DND-41 (cell line): ENCODE results near the gene TSGA10.

Experiments used
- EZH2 ChIP-seq: IDR thresholded peaks from 3 replicates; pipeline ENCODE4 v1.6.1; 2012; ENCODE audit warnings: borderline replicate concordance, low read depth, mild to moderate bottlenecking, moderate library complexity, low read length, inconsistent platforms; ENCODE audit not compliant: severe bottlenecking
- TF ChIP-seq, protein P1 (sequence below): IDR thresholded peaks from 2 replicates; pipeline ENCODE4 v1.5.1; 2012; ENCODE audit warnings: borderline replicate concordance, low read length, moderate library complexity, mild to moderate bottlenecking; ENCODE audit not compliant: poor library complexity, severe bottlenecking; ENCODE audit errors: extremely low read depth

DNA sequence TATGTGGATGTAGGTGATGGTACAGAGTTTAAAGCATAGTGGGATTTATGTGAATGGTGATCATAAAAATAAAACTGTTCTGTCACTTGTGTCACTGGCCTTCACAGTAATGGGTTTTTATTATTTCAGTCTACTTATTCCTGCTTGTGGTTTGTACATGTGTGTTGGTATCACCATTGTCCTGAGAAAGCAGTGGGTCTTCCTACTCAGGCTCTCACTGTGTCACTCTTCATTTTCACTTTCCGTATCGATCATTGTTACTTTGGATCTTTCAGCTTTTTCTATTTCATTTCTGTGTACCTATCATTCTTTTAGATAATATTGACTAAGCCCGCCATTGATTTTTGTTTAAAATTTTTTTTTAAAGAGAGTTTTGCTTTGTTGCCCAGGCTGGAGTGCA is 33.6 kb upstream of the TSGA10 start:
- TF ChIP-seq, protein P1, sequence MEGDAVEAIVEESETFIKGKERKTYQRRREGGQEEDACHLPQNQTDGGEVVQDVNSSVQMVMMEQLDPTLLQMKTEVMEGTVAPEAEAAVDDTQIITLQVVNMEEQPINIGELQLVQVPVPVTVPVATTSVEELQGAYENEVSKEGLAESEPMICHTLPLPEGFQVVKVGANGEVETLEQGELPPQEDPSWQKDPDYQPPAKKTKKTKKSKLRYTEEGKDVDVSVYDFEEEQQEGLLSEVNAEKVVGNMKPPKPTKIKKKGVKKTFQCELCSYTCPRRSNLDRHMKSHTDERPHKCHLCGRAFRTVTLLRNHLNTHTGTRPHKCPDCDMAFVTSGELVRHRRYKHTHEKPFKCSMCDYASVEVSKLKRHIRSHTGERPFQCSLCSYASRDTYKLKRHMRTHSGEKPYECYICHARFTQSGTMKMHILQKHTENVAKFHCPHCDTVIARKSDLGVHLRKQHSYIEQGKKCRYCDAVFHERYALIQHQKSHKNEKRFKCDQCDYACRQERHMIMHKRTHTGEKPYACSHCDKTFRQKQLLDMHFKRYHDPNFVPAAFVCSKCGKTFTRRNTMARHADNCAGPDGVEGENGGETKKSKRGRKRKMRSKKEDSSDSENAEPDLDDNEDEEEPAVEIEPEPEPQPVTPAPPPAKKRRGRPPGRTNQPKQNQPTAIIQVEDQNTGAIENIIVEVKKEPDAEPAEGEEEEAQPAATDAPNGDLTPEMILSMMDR, result no peak
- no peak for TF ChIP-seq EZH2
